Endothelial cell (in vitro differentiated cells): ENCODE results near the gene GNAI3. TPM values are rescaled to one million over a fixed set of nuclear protein-coding genes. Genes with fewer than 3 reads are reported as not detected.

Experiments used
- DNase-seq: peaks from one replicate; pipeline ENCODE4 v3.0.0; 2021; ENCODE audit warnings: low spot score
- H3K27ac Mint-ChIP-seq: one replicate; pipeline ENCODE4 v1.8.0; 2021; ENCODE audit warnings: mixed read lengths, inconsistent platforms; ENCODE audit not compliant: unreplicated experiment
- H3K27me3 Mint-ChIP-seq: one replicate; pipeline ENCODE4 v1.8.0; 2021; ENCODE audit warnings: mild to moderate bottlenecking, moderate library complexity, mixed read lengths, inconsistent platforms; ENCODE audit not compliant: unreplicated experiment
- H3K36me3 Mint-ChIP-seq: one replicate; pipeline ENCODE4 v1.8.0; 2021; ENCODE audit warnings: mild to moderate bottlenecking, low read depth, mixed read lengths, inconsistent platforms; ENCODE audit not compliant: unreplicated experiment
- H3K4me1 Mint-ChIP-seq: one replicate; pipeline ENCODE4 v1.8.0; 2021; ENCODE audit warnings: mild to moderate bottlenecking, mixed read lengths, inconsistent platforms; ENCODE audit not compliant: unreplicated experiment
- H3K4me3 Mint-ChIP-seq: one replicate; pipeline ENCODE4 v1.8.0; 2021; ENCODE audit warnings: mild to moderate bottlenecking, mixed read lengths, inconsistent platforms; ENCODE audit not compliant: unreplicated experiment
- H3K9me3 Mint-ChIP-seq: one replicate; pipeline ENCODE4 v1.8.0; 2021; ENCODE audit warnings: mixed read lengths, inconsistent platforms; ENCODE audit not compliant: unreplicated experiment
- CTCF ChIP-seq: fragments of 200-600 bp; sonication (generic); IDR thresholded peaks from one replicate; pipeline ENCODE4 v1.5.0; 2021; ENCODE audit warnings: antibody characterized with exemption; ENCODE audit not compliant: unreplicated experiment
- total RNA-seq: library from RNA; stranded (reverse); fragmentation: NEBNext Ultra II Directional; extraction: Animal tissue kit (Norgen Biotek cat#: 25700); gene quantifications from one replicate; pipeline ENCODE4 v1.2.1, GENCODE V29; 2021; ENCODE audit not compliant: unreplicated experiment

Gene GNAI3
- total RNA-seq, 1 donor from 2014 or later, result 17.7 TPM

GRCh38 chr1:109630898-109631512 is 82.6 kb downstream of the GNAI3 start:
- H3K4me1 Mint-ChIP-seq, result no peaks in the 10 kb centered on the region
- no peak overlapping the region for H3K27ac Mint-ChIP-seq
- peaks cover 26% of the 10 kb centered on the region for H3K36me3 Mint-ChIP-seq
- no peaks in the 10 kb centered on the region for H3K9me3 Mint-ChIP-seq
- no peak for TF ChIP-seq CTCF
- peaks cover 16% of the 10 kb centered on the region for H3K27me3 Mint-ChIP-seq
- no peak for DNase-seq
- no peak overlapping the region for H3K4me3 Mint-ChIP-seq

- no peaks in the 10 kb centered on the region for H3K4me1 Mint-ChIP-seq
- H3K36me3 Mint-ChIP-seq, result peaks cover 26% of the 10 kb centered on the region
- H3K27me3 Mint-ChIP-seq, result peaks cover 14% of the 10 kb centered on the region
- no peak overlapping the region for H3K4me3 Mint-ChIP-seq
- H3K27ac Mint-ChIP-seq, result no peak overlapping the region
- DNase-seq, result no peak
- TF ChIP-seq CTCF, result no peak
- H3K9me3 Mint-ChIP-seq, result no peaks in the 10 kb centered on the region
These were observed 83.4 kb downstream of the GNAI3 start for GRCh38 chr1:109631513-109632505.

GRCh38 chr1:109632671-109633346 is 84.4 kb downstream of the GNAI3 start:
- Mint-ChIP-seq H3K4me3 (no peak overlapping the region), H3K27ac (no peak overlapping the region), H3K36me3 (peaks cover 20% of the 10 kb centered on the region), H3K4me1 (no peaks in the 10 kb centered on the region), H3K27me3 (peaks cover 9% of the 10 kb centered on the region), H3K9me3 (no peaks in the 10 kb centered on the region)
- no peak for TF ChIP-seq CTCF
- no peak for DNase-seq

- no peaks in the 10 kb centered on the region for H3K9me3 Mint-ChIP-seq
- TF ChIP-seq CTCF, result no peak
- peaks cover 4% of the 10 kb centered on the region for H3K27me3 Mint-ChIP-seq
- H3K36me3 Mint-ChIP-seq, result peaks cover 11% of the 10 kb centered on the region
- no peak for DNase-seq
- H3K4me1 Mint-ChIP-seq, result no peaks in the 10 kb centered on the region
- H3K4me3 Mint-ChIP-seq, result no peak overlapping the region
- no peak overlapping the region for H3K27ac Mint-ChIP-seq
These were observed 85.9 kb downstream of the GNAI3 start for GRCh38 chr1:109634292-109634691.
